A204.1 (cell line): ENCODE measurements around the gene EEF1AKMT3.

Experiments used
- FAIRE-seq: peaks from 2 replicates; lab custom pipeline; 2012; peaks lifted over from hg19 to GRCh38; lab: Jason Lieb, UNC

Gene EEF1AKMT3

GRCh38 chr12:57783861-57784260 is 11.4 kb downstream of the EEF1AKMT3 start:
- no peak for FAIRE-seq

GRCh38 chr12:57793920-57794319 is 21.5 kb downstream of the EEF1AKMT3 start:
- no peak for FAIRE-seq

- no peak for FAIRE-seq
Measured at GRCh38 chr12:57795354-57795753, 22.9 kb downstream of the EEF1AKMT3 start.

GRCh38 chr12:57796996-57797395 is 24.6 kb downstream of the EEF1AKMT3 start:
- no peak for FAIRE-seq

- no peak for FAIRE-seq
Measured at GRCh38 chr12:57797933-57798332, 25.5 kb downstream of the EEF1AKMT3 start.

- no peak for FAIRE-seq
Measured at GRCh38 chr12:57800965-57801364, 28.6 kb downstream of the EEF1AKMT3 start.

GRCh38 chr12:57802607-57803006 is 30.2 kb downstream of the EEF1AKMT3 start:
- no peak for FAIRE-seq

GRCh38 chr12:57803319-57803893 is 31.0 kb downstream of the EEF1AKMT3 start:
- FAIRE-seq: no peak

GRCh38 chr12:57806677-57807076 is 34.3 kb downstream of the EEF1AKMT3 start:
- no peak for FAIRE-seq

GRCh38 chr12:57807285-57807684 is 34.9 kb downstream of the EEF1AKMT3 start:
- FAIRE-seq: no peak

- no peak for FAIRE-seq
Measured at GRCh38 chr12:57808351-57808750, 35.9 kb downstream of the EEF1AKMT3 start.

GRCh38 chr12:57809425-57809824 is 37.0 kb downstream of the EEF1AKMT3 start:
- no peak for FAIRE-seq

GRCh38 chr12:57810450-57810849 is 38.0 kb downstream of the EEF1AKMT3 start:
- no peak for FAIRE-seq

- no peak for FAIRE-seq
Measured at GRCh38 chr12:57811028-57811755, 38.8 kb downstream of the EEF1AKMT3 start.

- no peak for FAIRE-seq
Measured at GRCh38 chr12:57813111-57813970, 40.9 kb downstream of the EEF1AKMT3 start.

- FAIRE-seq: no peak
Measured at GRCh38 chr12:57813971-57814772, 41.8 kb downstream of the EEF1AKMT3 start.

GRCh38 chr12:57815177-57816000 is 43.0 kb downstream of the EEF1AKMT3 start:
- no peak for FAIRE-seq

GRCh38 chr12:57816001-57816854 is 43.8 kb downstream of the EEF1AKMT3 start:
- no peak for FAIRE-seq

GRCh38 chr12:57816855-57817151 is 44.4 kb downstream of the EEF1AKMT3 start:
- no peak for FAIRE-seq

GRCh38 chr12:57817261-57817989 is 45.0 kb downstream of the EEF1AKMT3 start:
- no peak for FAIRE-seq
